ENCODE results near the gene KDSR.
A peak's percentile ranks its signal among the peaks of the same experiment; 100 is the strongest.

The KDSR gene

GRCh38 chr18:63312019-63312409 is 55.0 kb downstream of the KDSR start:
- TF ChIP-seq GATA3 (IDR thresholded peaks at IDR 0.05; ENCODE audit: low read depth, low read length): no peak
- TF ChIP-seq GATA2 (IDR thresholded peaks at IDR 0.05; ENCODE audit: low read depth, low read length): no peak

DNA sequence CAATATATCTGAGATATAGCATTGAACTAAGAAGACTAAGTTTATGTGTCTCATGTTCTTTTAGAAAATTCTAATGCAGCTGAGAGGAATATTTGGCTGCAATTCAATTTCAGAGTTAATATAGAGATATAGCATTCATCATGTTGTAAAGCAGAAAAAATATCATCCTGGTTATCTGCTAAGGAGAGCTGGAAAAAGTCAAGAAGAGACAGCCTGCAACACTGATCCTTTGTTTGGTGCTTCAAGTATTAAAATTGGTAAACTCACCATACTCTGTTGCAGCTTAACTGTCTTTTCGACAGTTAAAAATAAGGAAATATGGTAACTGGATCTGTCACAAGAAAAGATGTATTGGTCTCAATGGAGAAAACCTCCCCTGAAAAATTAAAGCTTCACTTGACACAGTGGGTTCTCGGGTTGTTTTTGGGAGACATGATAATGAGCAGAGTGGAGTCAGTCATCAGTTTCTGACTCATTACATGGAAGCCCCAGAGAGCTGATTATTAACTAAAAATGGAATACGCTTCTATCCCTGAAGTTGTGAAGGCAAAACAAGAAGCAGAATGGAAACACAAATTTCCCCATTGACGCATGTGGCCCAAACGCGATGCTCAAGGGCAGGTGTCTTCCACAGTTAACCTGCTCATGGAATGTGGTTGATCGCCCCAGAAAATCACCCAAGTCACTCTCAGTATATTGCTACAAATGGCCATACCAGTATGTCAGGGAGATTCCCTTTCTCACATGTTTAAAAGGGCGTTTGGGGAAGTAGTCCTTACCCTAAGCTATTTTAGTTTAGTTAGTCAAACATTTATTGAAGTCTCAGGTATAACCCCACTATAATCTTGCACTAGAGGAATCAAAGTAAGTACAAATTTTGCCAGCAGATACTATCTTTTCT is 55.6 kb downstream of the KDSR start:
- no peak for TF ChIP-seq GATA3 (IDR thresholded peaks at IDR 0.05; ENCODE audit: low read depth, low read length)

DNA sequence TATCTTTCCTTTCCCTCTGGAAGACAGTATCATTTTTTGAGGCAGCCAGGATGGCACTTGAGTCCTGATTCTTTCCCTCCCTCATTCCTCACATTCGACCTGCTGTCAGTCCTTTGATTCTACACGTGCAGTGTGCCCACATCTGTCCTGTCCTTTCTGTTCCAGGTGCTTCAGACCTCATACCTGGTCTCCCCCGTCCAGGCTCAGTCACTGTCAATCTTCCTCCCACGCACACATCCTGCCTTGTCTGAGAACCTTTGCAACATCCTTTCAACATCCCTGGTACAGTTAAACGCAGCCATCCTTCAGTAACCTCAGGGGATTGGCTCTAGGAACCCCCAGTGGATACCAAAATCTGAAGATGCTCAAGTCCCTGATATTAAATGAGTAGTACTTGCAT is 57.6 kb downstream of the KDSR start:
- TF ChIP-seq GATA2 (IDR thresholded peaks at IDR 0.05; ENCODE audit: low read depth, low read length) (no peak), GATA3 (IDR thresholded peaks at IDR 0.05; ENCODE audit: low read depth, low read length) (no peak)

DNA sequence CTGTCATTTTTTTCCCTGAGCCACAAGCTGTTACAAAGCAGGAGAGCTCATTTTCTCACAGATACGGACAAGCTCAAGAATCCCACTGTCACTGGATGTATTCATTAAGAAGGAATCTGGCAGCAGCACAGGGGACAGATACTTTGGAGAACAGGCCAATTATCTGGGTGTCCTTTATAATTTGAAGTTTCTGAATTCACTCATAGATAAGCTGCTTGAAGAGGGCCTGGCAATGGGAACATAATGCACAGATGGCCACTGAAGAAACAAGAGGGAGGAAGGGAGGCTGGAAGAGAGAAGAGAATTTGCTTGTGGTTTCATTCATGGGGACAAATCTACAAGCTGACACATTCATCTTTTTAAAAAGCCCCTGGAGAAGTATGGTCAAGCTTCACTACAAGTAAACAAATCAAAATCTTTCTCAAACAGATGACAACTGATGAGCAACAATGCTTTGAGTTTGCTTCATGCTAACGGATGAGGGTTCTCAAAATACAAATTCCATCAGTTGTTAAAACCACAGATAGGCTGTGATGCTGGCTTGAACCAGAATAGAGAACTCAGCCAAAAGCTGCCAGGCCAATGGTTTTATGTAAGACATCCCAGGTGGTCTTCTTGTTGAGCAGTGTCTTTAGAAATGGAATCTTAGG is 59.3 kb downstream of the KDSR start:
- TF ChIP-seq GATA3 (IDR thresholded peaks at IDR 0.05; ENCODE audit: low read depth, low read length) (no peak), GATA2 (IDR thresholded peaks at IDR 0.05; ENCODE audit: low read depth, low read length) (peak; percentile 43; the same call in 1 of the 2 replicates)

GRCh38 chr18:63306819-63307550 is 60.0 kb downstream of the KDSR start:
- no peak for TF ChIP-seq GATA3 (IDR thresholded peaks at IDR 0.05; ENCODE audit: low read depth, low read length)
- TF ChIP-seq GATA2 (IDR thresholded peaks at IDR 0.05; ENCODE audit: low read depth, low read length): no peak

DNA sequence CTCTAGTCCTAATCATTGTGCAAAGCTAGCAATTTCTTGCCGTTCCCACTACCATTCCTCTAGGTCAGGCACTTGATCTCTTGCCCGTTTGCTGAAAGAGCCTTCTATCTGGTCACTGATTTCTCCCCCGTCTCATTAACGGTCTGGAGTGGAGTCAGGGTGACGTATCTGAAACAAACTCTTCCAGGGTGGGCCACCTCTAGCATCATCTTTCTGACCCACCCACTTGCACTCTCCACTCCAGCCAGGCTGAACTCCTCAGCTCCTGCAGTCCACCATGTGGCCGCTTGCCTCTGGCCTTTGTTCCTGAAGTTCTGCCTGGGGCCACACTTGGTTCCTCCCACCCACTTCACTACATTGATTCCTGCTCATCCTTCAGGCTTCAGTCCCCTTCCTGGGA is 60.8 kb downstream of the KDSR start:
- TF ChIP-seq GATA3 (IDR thresholded peaks at IDR 0.05; ENCODE audit: low read depth, low read length): no peak
- TF ChIP-seq GATA2 (IDR thresholded peaks at IDR 0.05; ENCODE audit: low read depth, low read length): no peak

DNA sequence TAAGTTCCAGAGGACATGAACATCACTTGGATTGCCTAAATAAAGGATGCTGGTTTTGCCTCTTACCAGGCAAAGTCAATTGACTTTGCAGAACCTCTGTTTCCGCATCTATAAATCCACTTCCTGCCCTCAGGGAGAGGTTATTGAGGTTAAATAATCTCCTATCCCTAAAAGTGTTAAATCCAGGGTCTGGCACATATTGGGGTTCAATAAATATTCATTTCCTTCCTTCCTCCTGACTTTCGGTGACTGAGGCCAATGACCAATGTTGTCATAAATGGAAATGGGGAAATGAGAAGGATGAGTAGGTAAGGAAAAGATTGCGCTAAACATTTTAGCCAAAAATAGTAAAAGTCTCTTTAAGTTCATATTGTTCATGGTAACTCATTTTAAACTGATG is 63.5 kb downstream of the KDSR start:
- TF ChIP-seq GATA3 (IDR thresholded peaks at IDR 0.05; ENCODE audit: low read depth, low read length): no peak
- no peak for TF ChIP-seq GATA2 (IDR thresholded peaks at IDR 0.05; ENCODE audit: low read depth, low read length)

- TF ChIP-seq GATA2 (IDR thresholded peaks at IDR 0.05; ENCODE audit: low read depth, low read length): no peak
- no peak for TF ChIP-seq GATA3 (IDR thresholded peaks at IDR 0.05; ENCODE audit: low read depth, low read length)
These were observed 64.2 kb downstream of the KDSR start for GRCh38 chr18:63302636-63303405.

- TF ChIP-seq GATA2 (IDR thresholded peaks at IDR 0.05; ENCODE audit: low read depth, low read length): no peak
- TF ChIP-seq GATA3 (IDR thresholded peaks at IDR 0.05; ENCODE audit: low read depth, low read length): no peak
These were observed 64.8 kb downstream of the KDSR start for GRCh38 chr18:63302220-63302619.

- TF ChIP-seq GATA3 (IDR thresholded peaks at IDR 0.05; ENCODE audit: low read depth, low read length) (no peak), GATA2 (IDR thresholded peaks at IDR 0.05; ENCODE audit: low read depth, low read length) (no peak)
These were observed 65.6 kb downstream of the KDSR start for GRCh38 chr18:63301434-63301833.

- no peak for TF ChIP-seq GATA3 (IDR thresholded peaks at IDR 0.05; ENCODE audit: low read depth, low read length)
- no peak for TF ChIP-seq GATA2 (IDR thresholded peaks at IDR 0.05; ENCODE audit: low read depth, low read length)
These were observed 66.9 kb downstream of the KDSR start for GRCh38 chr18:63299837-63300745.

GRCh38 chr18:63298400-63299365 is 68.3 kb downstream of the KDSR start:
- no peak for TF ChIP-seq GATA3 (IDR thresholded peaks at IDR 0.05; ENCODE audit: low read depth, low read length)
- no peak for TF ChIP-seq GATA2 (IDR thresholded peaks at IDR 0.05; ENCODE audit: low read depth, low read length)
